Stimulated activated CD4-positive, alpha-beta T cell treated with anti-CD3 and anti-CD28 coated beads, Interleukin-1b, Interleukin-23, amount 100 ng/mL, for 24 hours (primary cell): ENCODE measurements around the gene ATP8B4.
"Not testable (repeated sequence)": the region's sequence is repeated elsewhere in the genome, so short reads cannot be mapped to it uniquely, and the experiment has no call there.

Experiments used
- DNase-seq, 4 experiments: peaks; one replicate each; pipeline ENCODE4 v3.0.0-alpha.2; 2020; ENCODE audit warnings: low read depth in 4 of 4, low spot score in 1 of 4

The ATP8B4 gene

DNA sequence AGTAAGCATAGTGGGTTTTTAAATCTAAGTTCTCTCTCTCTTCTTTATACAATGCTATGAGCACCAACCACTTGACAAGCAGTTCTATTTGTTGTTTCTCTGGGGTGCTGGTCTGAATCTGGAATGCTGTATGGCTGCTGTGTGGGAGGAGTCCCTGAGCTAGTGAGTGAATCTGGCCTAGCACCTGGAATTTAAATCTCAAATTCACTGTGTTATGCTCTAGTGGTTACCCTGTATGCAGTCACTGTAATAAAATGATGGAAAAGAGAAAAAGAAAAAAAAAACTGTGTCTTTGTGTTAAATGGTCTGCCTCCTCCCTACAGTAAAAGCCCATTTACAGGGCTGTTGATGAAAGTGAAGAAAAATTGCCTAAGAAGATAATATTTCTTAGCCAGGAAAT lies 155.0 kb downstream of the ATP8B4 start:
- DNase-seq: no peak

DNA sequence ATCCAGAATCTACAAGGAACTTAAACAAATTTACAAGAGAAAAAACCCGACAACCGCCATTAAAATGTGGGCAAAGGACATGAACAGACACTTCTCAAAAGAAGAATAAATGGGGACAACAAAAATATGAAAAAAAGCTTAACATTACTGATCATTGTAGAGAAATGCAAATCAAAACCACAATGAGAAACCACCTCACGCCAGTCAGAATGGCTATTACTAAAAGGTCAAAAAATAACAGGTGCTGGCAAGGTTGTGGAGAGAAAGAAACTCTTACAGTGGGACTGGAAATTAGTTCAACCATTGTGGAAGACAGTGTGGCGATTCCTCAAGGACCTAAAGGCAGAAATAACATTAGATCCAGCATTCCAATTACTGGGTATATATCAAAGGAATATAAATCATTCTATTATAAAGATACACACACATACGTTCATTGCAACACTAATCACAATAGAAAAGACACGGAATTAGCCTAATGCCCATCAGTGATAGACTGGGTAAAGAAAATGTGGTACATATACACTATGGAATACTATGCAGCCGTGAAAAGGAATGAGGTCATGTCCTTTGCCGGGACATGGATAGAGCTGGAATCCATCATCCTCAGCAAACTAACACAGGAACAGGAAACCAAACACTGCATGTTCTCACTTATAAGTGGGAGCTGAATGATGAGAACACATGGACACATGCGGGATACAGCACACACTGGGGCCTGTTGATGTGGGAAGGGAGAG lies 155.8 kb downstream of the ATP8B4 start:
- not testable (repeated sequence) for DNase-seq

DNA sequence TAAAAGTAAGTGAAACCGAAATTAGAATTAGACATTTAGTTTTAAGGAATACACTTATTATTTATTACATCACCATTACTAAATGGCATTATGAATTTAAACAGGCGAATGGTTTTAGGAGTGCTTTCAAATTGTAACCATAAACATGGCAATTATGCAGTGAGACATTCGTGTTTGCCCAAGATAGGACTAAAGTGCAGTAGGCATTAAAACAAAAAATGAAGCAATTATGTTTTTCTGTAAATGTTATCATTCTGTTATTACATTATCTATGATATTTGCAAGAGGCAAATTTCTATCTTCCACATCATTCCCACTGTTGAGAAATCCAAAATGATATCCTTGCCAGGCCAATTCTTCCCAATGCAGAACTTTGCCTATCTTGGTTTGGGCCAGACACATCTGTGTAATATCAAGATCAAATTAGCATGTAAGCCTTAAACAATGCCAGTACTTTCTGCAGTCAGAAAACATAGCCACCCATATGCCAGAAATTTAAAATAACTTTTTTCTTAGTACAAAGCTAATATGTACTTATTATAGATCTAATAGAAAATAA lies 156.9 kb downstream of the ATP8B4 start:
- DNase-seq: no peak

GRCh38 chr15:49953421-49953820 lies 165.6 kb downstream of the ATP8B4 start:
- no peak for DNase-seq

DNA sequence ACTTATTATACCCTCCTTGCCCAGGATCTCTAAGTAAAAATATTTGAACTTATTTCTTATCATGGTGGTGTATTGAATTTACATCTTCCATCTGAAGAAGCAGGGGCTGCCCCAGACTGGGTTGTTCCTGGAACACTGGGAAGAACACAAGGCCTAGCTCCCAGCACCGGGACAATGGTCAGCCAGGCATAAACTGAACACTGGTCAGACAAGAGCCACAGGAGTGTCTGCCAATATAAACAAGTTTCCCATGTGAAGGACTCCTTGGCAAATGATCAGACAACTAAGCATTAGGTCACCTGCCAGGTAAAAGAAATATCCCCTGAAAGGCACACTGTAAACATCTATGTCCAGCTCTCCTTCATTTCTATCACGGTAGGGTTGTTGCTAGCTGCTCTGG lies 172.4 kb downstream of the ATP8B4 start:
- DNase-seq: no peak

GRCh38 chr15:49934487-49934886 lies 184.5 kb downstream of the ATP8B4 start:
- DNase-seq: no peak

DNA sequence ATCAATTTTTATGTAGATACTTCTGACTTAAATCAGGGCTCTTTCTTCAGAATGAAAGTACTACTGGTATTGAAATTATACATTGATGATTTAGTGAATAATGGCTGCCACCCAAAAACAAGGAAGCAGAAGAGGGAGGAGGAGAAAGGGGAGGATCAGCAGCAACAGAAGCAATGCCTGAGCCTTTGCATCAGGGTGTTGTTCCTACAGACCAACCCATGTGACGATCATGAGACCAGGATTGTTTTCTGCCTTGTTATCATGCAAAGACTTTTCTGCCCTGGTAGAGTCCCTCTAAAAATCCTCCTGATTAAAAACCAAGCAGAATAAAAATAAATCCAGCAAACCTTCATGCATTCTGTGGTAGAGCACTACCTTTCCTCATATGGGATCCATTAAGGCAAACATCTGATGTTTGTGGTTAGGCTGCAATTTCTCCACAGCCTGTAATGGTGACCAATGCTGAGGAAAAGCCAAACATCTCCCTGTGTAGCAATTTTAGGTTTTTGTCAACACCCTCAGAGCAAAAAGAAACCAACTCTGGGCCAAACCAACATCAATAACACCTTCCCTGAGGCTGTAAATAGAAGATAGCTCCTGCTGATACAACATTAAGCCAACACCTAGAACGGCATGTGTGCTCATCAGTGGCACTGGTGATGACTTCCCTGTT lies 191.7 kb downstream of the ATP8B4 start:
- DNase-seq: no peak

GRCh38 chr15:49926740-49927139 lies 192.3 kb downstream of the ATP8B4 start:
- DNase-seq: no peak

GRCh38 chr15:49923671-49924070 lies 195.4 kb downstream of the ATP8B4 start:
- no peak for DNase-seq

- no peak for DNase-seq
Observed at GRCh38 chr15:49919034-49919433, 200.0 kb downstream of the ATP8B4 start.

- DNase-seq: no peak
Observed at GRCh38 chr15:49918121-49918520, 200.9 kb downstream of the ATP8B4 start.

- no peak for DNase-seq
Observed at GRCh38 chr15:49916998-49917397, 202.0 kb downstream of the ATP8B4 start.

DNA sequence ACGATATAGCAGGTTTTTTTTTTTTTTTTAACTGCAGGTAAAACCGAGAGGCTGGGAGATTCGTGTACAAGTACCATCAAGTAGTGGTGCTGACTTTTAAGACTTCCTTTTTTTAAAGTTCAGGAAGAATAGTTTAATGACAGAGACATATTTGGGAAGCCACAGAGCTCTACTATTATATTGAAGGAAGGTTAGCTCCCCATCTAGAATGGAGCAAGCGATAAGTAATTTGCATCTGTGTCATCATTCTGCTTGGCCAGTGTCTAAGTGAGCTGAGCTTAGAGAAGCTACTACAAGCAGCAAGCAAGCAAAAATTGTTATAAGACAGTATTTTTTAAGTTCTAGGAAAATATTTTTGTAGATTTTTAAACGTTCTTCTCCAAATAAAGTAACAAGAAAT lies 203.2 kb downstream of the ATP8B4 start:
- no peak for DNase-seq

GRCh38 chr15:49908933-49909295 lies 210.1 kb downstream of the ATP8B4 start:
- DNase-seq: no peak

DNA sequence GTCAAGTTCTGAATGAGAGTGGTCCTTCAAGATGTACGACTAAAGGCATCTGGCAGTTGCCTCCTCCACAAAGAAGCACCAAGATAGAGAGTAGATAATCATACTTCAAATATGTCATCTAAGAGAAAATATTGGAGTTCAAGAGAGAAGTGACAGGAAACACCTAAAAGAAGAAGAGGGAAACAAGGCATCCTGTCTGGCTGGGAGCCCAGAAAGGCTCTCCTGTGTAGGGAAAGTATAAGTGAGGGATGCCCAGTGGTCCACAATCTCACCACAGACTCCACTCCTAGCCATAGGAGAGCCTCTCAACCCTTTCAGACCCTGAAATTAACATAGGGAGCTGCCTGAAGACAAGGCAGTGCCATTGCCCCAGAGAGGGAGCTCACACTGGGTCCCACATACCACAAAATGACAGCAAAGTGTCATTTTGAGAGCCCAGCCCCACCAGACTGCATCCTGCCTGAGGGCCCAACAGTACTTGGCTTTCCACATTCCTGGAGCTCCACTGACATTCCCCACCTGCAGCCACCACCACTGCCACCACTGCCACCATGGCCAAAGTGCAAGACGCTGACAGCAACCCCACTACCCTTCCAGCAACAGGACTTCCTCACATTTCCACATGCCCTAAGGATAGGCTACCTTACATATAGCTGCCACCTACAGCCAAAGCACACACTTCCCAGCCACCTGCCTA lies 210.6 kb downstream of the ATP8B4 start:
- no peak for DNase-seq

GRCh38 chr15:49906966-49907365 lies 212.1 kb downstream of the ATP8B4 start:
- no peak for DNase-seq

DNA sequence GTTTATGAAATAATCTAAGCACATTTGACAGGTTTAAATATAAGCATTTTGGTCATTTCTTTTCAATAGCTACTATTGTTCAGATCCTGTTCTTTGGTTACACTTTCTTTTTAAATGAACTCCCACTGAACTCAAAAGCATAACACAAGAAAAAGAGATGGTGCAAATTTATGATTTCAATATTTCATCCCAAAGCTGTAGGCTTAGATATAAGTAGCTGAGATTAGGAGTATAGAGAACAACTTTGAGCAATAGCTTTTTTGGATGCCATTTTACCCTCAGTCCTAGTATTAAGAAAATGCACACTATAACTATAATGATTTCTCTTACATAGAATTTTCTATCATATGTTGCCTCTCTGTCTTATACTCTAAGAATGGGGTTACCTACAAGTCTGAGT lies 213.8 kb downstream of the ATP8B4 start:
- DNase-seq: no peak

GRCh38 chr15:49904296-49904695 lies 214.7 kb downstream of the ATP8B4 start:
- DNase-seq: no peak

- no peak for DNase-seq
Observed at GRCh38 chr15:49902685-49903501, 216.1 kb downstream of the ATP8B4 start.

- DNase-seq: no peak
Observed at GRCh38 chr15:49901996-49902684, 216.9 kb downstream of the ATP8B4 start.

GRCh38 chr15:49901321-49901720 lies 217.7 kb downstream of the ATP8B4 start:
- DNase-seq: no peak
